ENCODE measurements around the gene WDR27. TPM values are rescaled to one million over a fixed set of nuclear protein-coding genes. Genes with fewer than 3 reads are reported as not detected.

Gene WDR27
- total RNA-seq, 5 donors from 2014 or later (not counting 1 experiment from before 2014, with no cell fraction given): 39.7 to 71.5 (median 52.5) TPM

- no peak overlapping the region for H3K4me3 Mint-ChIP-seq
- 67% methylated on average over 3 of the region's 7 CpGs for WGBS (ENCODE audit: insufficient coverage)
- H3K9me3 Mint-ChIP-seq: no peaks in the 10 kb centered on the region
- no peak overlapping the region for H3K27ac ChIP-seq (ENCODE audit: low read length)
- peaks cover 0 to 16% (median 7%) of the 10 kb centered on the region in 3 donors for H3K4me1 Mint-ChIP-seq
- ChIA-PET POLR2A (interaction anchor here in 1 of 2 donors (0.6 kb wide), 1 partner anchor 38 kb away, joined by 14 read pairs; no protein-coding TSS in a partner anchor), CTCF (interaction anchor here (0.6 to 0.8 kb wide), 2 partner anchors 31 to 261 kb away, joined by 3 to 4 read pairs; no protein-coding TSS in a partner anchor)
- no peaks in the 10 kb centered on the region for H3K4me1 ChIP-seq (ENCODE audit: control insufficient read depth in 1 of 2, extremely low read depth in 1 of 2, insufficient read depth in 2 of 2, low read length in 2 of 2)
- no peaks in the 10 kb centered on the region for H3K27me3 Mint-ChIP-seq
- peaks cover 4 to 11% of the 10 kb centered on the region in 2 donors for H3K36me3 ChIP-seq (ENCODE audit: control insufficient read depth in 2 of 2, extremely low read depth in 1 of 2, insufficient read depth in 1 of 2, low read length in 1 of 2)
- H3K27ac Mint-ChIP-seq: peak overlapping the region in 1 of 2 donors; percentile 16
- no peaks in the 10 kb centered on the region for H3K9me3 ChIP-seq
- DNase-seq (no peak), ATAC-seq (replicated peaks in 1 of 4) (no peak)
- H3K36me3 Mint-ChIP-seq: peaks cover 51% of the 10 kb centered on the region
- H3K4me3 ChIP-seq (ENCODE audit: control insufficient read depth in 1 of 2, extremely low read depth in 1 of 2, low read length in 1 of 2): no peak overlapping the region
- no peaks in the 10 kb centered on the region for H3K27me3 ChIP-seq (replicated peaks in 1 of 2; ENCODE audit: control insufficient read depth in 2 of 2, extremely low read depth in 1 of 2, insufficient read depth in 2 of 2, low read length in 1 of 2)
Measured at GRCh38 chr6:169669889-169670288, 31.9 kb downstream of the WDR27 start.

DNA sequence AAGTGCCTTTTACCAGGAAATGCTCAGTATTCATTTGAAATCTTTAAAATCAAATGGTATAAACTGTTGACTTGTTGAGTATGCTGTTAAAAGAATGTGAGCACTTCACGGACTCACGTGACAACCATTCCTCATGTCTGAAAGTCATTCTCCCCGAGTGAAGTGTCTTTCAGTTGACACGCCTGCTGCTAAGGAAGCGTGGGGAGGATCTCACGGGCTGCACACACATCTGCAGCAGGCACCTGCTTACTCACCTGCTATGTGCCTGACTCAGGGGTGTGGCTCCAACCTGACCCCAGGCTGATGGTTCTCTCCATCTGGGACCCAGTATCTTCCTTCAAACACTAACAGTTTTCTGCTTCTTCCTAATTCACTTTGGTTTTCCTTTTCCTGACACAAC is 32.7 kb downstream of the WDR27 start:
- Mint-ChIP-seq H3K36me3 (peaks cover 47% of the 10 kb centered on the region), H3K27ac (no peak overlapping the region), H3K4me1 (peaks cover 0 to 16% (median 7%) of the 10 kb centered on the region in 3 donors), H3K4me3 (no peak overlapping the region), H3K9me3 (no peaks in the 10 kb centered on the region), H3K27me3 (no peaks in the 10 kb centered on the region)
- ChIA-PET CTCF (interaction anchor here in 1 of 2 donors (0.6 kb wide), 1 partner anchor 31 kb away, joined by 3 read pairs; no protein-coding TSS in a partner anchor), POLR2A (no interaction called here)
- H3K27me3 ChIP-seq (replicated peaks in 1 of 2; ENCODE audit: control insufficient read depth in 2 of 2, extremely low read depth in 1 of 2, insufficient read depth in 2 of 2, low read length in 1 of 2): no peaks in the 10 kb centered on the region
- ATAC-seq (replicated peaks in 1 of 4) (no peak), DNase-seq (no peak)
- 73% methylated on average over 6 of the region's 6 CpGs for WGBS (ENCODE audit: insufficient coverage)
- H3K4me3 ChIP-seq (ENCODE audit: control insufficient read depth in 1 of 2, extremely low read depth in 1 of 2, low read length in 1 of 2): no peak overlapping the region
- peaks cover 4 to 11% of the 10 kb centered on the region in 2 donors for H3K36me3 ChIP-seq (ENCODE audit: control insufficient read depth in 2 of 2, extremely low read depth in 1 of 2, insufficient read depth in 1 of 2, low read length in 1 of 2)
- no peaks in the 10 kb centered on the region for H3K4me1 ChIP-seq (ENCODE audit: control insufficient read depth in 1 of 2, extremely low read depth in 1 of 2, insufficient read depth in 2 of 2, low read length in 2 of 2)
- H3K9me3 ChIP-seq: no peaks in the 10 kb centered on the region
- H3K27ac ChIP-seq (ENCODE audit: low read length): no peak overlapping the region

DNA sequence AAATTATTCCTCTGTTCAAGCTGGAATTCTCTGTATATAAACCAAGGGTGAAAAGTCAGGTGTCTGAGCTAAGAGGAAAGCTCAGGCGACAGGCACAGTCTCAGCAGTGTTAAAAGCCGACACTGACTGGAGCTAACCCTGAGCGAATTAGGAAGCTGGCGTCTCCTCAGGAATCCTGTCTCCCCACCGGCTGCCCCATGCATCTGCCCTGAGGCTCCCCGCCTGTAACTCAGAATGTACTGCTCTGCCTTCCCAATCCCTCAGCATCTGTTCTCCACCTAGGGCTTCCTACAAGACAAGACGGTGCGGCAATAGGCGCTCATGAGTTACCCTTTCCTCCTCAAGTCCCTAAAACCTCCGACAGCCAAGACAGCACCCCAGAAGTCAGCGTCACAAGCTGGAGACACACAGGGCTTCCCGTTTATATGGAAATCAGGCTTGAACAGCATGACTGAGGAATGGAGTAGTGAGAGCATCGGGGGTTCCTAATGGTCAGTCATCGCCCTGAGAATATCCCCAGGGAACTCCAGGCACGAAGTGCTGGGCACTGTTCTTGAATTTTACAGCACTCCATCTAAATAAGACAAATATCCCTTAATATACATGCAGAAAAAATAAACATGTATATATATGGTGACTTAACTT is 33.5 kb downstream of the WDR27 start:
- Mint-ChIP-seq H3K9me3 (no peaks in the 10 kb centered on the region), H3K36me3 (peaks cover 54% of the 10 kb centered on the region), H3K4me1 (peaks cover 0 to 16% (median 7%) of the 10 kb centered on the region in 3 donors), H3K27ac (no peak overlapping the region), H3K27me3 (no peaks in the 10 kb centered on the region), H3K4me3 (no peak overlapping the region)
- DNase-seq (no peak), ATAC-seq (replicated peaks in 1 of 4) (no peak)
- H3K27me3 ChIP-seq (replicated peaks in 1 of 2; ENCODE audit: control insufficient read depth in 2 of 2, extremely low read depth in 1 of 2, insufficient read depth in 2 of 2, low read length in 1 of 2): no peaks in the 10 kb centered on the region
- ChIA-PET POLR2A (no interaction called here), CTCF (no interaction called here)
- no peak overlapping the region for H3K4me3 ChIP-seq (ENCODE audit: control insufficient read depth in 1 of 2, extremely low read depth in 1 of 2, low read length in 1 of 2)
- H3K4me1 ChIP-seq (ENCODE audit: control insufficient read depth in 1 of 2, extremely low read depth in 1 of 2, insufficient read depth in 2 of 2, low read length in 2 of 2): no peaks in the 10 kb centered on the region
- peaks cover 4 to 11% of the 10 kb centered on the region in 2 donors for H3K36me3 ChIP-seq (ENCODE audit: control insufficient read depth in 2 of 2, extremely low read depth in 1 of 2, insufficient read depth in 1 of 2, low read length in 1 of 2)
- 96% methylated on average over 6 of the region's 15 CpGs for WGBS (ENCODE audit: insufficient coverage)
- H3K9me3 ChIP-seq: no peaks in the 10 kb centered on the region
- no peak overlapping the region for H3K27ac ChIP-seq (ENCODE audit: low read length)

DNA sequence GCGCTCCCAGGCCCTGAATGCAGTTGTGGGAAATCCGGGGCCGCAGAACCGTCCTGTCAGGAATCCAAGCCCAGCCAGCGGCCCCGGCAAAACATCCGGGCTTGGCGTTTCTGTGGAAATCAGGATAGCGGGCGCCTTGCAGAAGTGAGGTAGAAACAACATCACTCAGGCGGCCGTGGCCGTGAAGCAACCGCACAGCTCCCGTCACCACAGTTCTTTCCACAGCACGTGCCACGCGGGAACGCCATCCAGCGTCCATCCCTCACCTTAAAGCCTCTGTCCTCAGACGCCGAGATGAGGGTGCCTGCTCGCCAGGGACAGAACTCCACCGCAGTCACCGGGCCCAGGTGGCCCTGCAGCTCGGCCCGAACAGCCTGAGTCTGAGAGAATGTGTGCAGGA is 34.1 kb downstream of the WDR27 start:
- Histone ChIP-seq H3K4me3 (ENCODE audit: control insufficient read depth in 1 of 2, extremely low read depth in 1 of 2, low read length in 1 of 2) (no peak overlapping the region), H3K27me3 (replicated peaks in 1 of 2; ENCODE audit: control insufficient read depth in 2 of 2, extremely low read depth in 1 of 2, insufficient read depth in 2 of 2, low read length in 1 of 2) (no peaks in the 10 kb centered on the region), H3K4me1 (ENCODE audit: control insufficient read depth in 1 of 2, extremely low read depth in 1 of 2, insufficient read depth in 2 of 2, low read length in 2 of 2) (no peaks in the 10 kb centered on the region), H3K27ac (ENCODE audit: low read length) (no peak overlapping the region), H3K36me3 (ENCODE audit: control insufficient read depth in 2 of 2, extremely low read depth in 1 of 2, insufficient read depth in 1 of 2, low read length in 1 of 2) (peaks cover 4 to 11% of the 10 kb centered on the region in 2 donors), H3K9me3 (no peaks in the 10 kb centered on the region)
- WGBS (ENCODE audit: insufficient coverage): 97% methylated on average over 21 of the region's 27 CpGs
- H3K27ac Mint-ChIP-seq: no peak overlapping the region
- ATAC-seq (replicated peaks in 1 of 4) (no peak), DNase-seq (no peak)
- no peaks in the 10 kb centered on the region for H3K9me3 Mint-ChIP-seq
- H3K4me3 Mint-ChIP-seq: no peak overlapping the region
- H3K36me3 Mint-ChIP-seq: peaks cover 57% of the 10 kb centered on the region
- H3K27me3 Mint-ChIP-seq: no peaks in the 10 kb centered on the region
- ChIA-PET CTCF (no interaction called here), POLR2A (no interaction called here)
- H3K4me1 Mint-ChIP-seq: peaks cover 0 to 16% (median 7%) of the 10 kb centered on the region in 3 donors

DNA sequence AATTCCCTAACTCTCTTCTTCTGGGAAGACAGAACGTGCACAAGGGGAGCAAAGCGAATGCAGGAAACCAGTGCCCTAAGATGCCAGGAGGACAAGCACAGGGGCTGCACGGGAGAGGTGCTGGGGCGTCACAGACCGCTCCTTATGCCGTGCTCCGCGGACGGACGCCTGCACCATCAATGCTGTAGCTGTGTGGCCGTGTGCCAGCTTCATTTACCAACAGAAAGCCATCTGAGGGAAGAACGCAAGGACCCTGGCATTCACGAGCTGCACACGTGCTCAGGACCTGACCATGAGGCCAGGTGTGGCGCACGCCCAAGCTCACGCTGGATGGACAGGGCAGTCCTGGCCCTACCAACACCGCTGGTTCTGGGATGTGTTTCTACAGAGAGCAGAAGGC is 35.4 kb downstream of the WDR27 start:
- ATAC-seq (replicated peaks in 1 of 4): no peak
- Mint-ChIP-seq H3K27me3 (no peaks in the 10 kb centered on the region), H3K27ac (no peak overlapping the region), H3K4me1 (peaks cover 0 to 13% (median 7%) of the 10 kb centered on the region in 3 donors), H3K4me3 (no peak overlapping the region), H3K36me3 (peaks cover 55% of the 10 kb centered on the region), H3K9me3 (no peaks in the 10 kb centered on the region)
- WGBS (ENCODE audit: insufficient coverage): 96% methylated on average over 18 of the region's 18 CpGs
- DNase-seq: no peak
- CTCF ChIA-PET: no interaction called here
- Histone ChIP-seq H3K27me3 (replicated peaks in 1 of 2; ENCODE audit: control insufficient read depth in 2 of 2, extremely low read depth in 1 of 2, insufficient read depth in 2 of 2, low read length in 1 of 2) (no peaks in the 10 kb centered on the region), H3K36me3 (ENCODE audit: control insufficient read depth in 2 of 2, extremely low read depth in 1 of 2, insufficient read depth in 1 of 2, low read length in 1 of 2) (peaks cover 5 to 8% of the 10 kb centered on the region in 2 donors), H3K27ac (ENCODE audit: low read length) (no peak overlapping the region), H3K9me3 (no peaks in the 10 kb centered on the region), H3K4me3 (ENCODE audit: control insufficient read depth in 1 of 2, extremely low read depth in 1 of 2, low read length in 1 of 2) (no peak overlapping the region), H3K4me1 (ENCODE audit: control insufficient read depth in 1 of 2, extremely low read depth in 1 of 2, insufficient read depth in 2 of 2, low read length in 2 of 2) (no peaks in the 10 kb centered on the region)
- POLR2A ChIA-PET: no interaction called here

DNA sequence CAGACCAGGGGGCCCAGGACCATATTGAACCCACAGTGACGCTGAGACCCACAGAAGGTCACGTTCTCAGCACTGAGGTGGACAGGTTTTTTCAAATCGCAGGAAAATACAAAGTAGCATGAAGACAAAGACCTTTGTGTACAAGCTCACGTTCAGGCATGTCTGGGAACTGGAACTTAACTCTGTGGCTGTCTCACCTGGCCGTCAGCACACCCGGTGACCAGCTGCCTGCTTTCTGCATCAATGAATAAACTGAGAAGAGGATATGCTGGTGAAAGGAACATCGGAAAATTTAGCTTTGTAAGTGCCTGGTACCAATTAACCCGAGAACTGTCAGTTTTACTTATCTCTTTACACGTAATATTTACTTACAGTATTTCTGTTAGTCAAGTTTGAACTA is 36.5 kb downstream of the WDR27 start:
- Mint-ChIP-seq H3K36me3 (peaks cover 52% of the 10 kb centered on the region), H3K27ac (no peak overlapping the region), H3K4me1 (peaks cover 0 to 10% (median 5%) of the 10 kb centered on the region in 3 donors), H3K27me3 (no peaks in the 10 kb centered on the region), H3K4me3 (no peak overlapping the region), H3K9me3 (no peaks in the 10 kb centered on the region)
- Histone ChIP-seq H3K27ac (ENCODE audit: low read length) (no peak overlapping the region), H3K4me1 (ENCODE audit: control insufficient read depth in 1 of 2, extremely low read depth in 1 of 2, insufficient read depth in 2 of 2, low read length in 2 of 2) (no peaks in the 10 kb centered on the region), H3K36me3 (ENCODE audit: control insufficient read depth in 2 of 2, extremely low read depth in 1 of 2, insufficient read depth in 1 of 2, low read length in 1 of 2) (peaks cover 8% of the 10 kb centered on the region in 2 donors), H3K4me3 (ENCODE audit: control insufficient read depth in 1 of 2, extremely low read depth in 1 of 2, low read length in 1 of 2) (no peak overlapping the region), H3K27me3 (replicated peaks in 1 of 2; ENCODE audit: control insufficient read depth in 2 of 2, extremely low read depth in 1 of 2, insufficient read depth in 2 of 2, low read length in 1 of 2) (no peaks in the 10 kb centered on the region), H3K9me3 (no peaks in the 10 kb centered on the region)
- 69% methylated on average over 4 of the region's 9 CpGs for WGBS (ENCODE audit: insufficient coverage)
- CTCF ChIA-PET: no interaction called here
- no peak for DNase-seq
- POLR2A ChIA-PET: no interaction called here
- no peak for ATAC-seq (replicated peaks in 1 of 4)
